HCT116 (cell line): Measurements from ENCODE around the gene TET3. TPM values are rescaled to one million over a fixed set of nuclear protein-coding genes. Genes with fewer than 3 reads are reported as not detected.

Source experiments
- ATAC-seq: fragments of 200-7000 bp; cut with Tn5 transposase; 2 replicates; pipeline ENCODE4 v1.9.1; 2020; ENCODE audit warnings: mild to moderate bottlenecking, moderate library complexity
- BruUV-seq: library from RNA; stranded (reverse); fragments of 400-500 nt; replicated peaks from 2 replicates; lab custom pipeline; 2021; lab: Mats Ljungman, UMichigan
- CTCF ChIA-PET: fragments of 300-600 bp; sonication (Branson Sonifier 250); formaldehyde crosslinking; loops from one replicate; lab custom pipeline; 2021; ENCODE audit warnings: antibody characterized with exemption; lab: Charles Lee
- POLR2A ChIA-PET: fragments of 300-600, 350-600 bp; sonication (Branson Sonifier 250); formaldehyde crosslinking; loops from one replicate; lab custom pipeline; 2021; ENCODE audit warnings: antibody characterized with exemption; lab: Charles Lee
- RAD21 ChIA-PET, 2 experiments: fragments of 300-600 bp; sonication (Branson Sonifier 250); formaldehyde crosslinking; loops; one replicate each; lab custom pipeline; 2023; ENCODE audit warnings: low total read pairs in 2 of 2; ENCODE audit not compliant: uncharacterized antibody in 2 of 2, unreplicated experiment in 2 of 2, low non-redundant PET in 1 of 2; lab: Charles Lee
- DNase-seq: peaks from one replicate; pipeline ENCODE4 v3.0.0-alpha.2; 2010; ENCODE audit warnings: low read depth, low spot score
- H2AFZ ChIP-seq: fragments of 200-600 bp; shearing (Covaris generic), sonication (generic); 2 replicates; pipeline ENCODE4 v1.6.1; 2017; ENCODE audit warnings: low read depth, mixed run types, mixed read lengths, antibody characterized with exemption, low read length; ENCODE audit not compliant: poor library complexity, severe bottlenecking
- H3K27ac ChIP-seq: 2 replicates; pipeline ENCODE4 v1.5.1; 2012; ENCODE audit warnings: low read depth, low read length
- H3K27me3 ChIP-seq: fragments of 200-600 bp; sonication (generic); 2 replicates; pipeline ENCODE4 v1.6.1; 2016; ENCODE audit warnings: mixed run types, low read length, mixed read lengths; ENCODE audit not compliant: insufficient read depth
- H3K36me3 ChIP-seq, 2 experiments: fragments of 200-500 bp in 1 of 2; fragments of 200-600 bp in 1 of 2; sonication (Bioruptor generic) in 1 of 2; sonication (generic) in 1 of 2; 2 replicates each; pipeline versions ENCODE4 v1.5.1 to v1.6.1; 2014 to 2016; ENCODE audit warnings: low read length in 2 of 2, inconsistent platforms in 1 of 2, mixed read lengths in 1 of 2, mixed run types in 1 of 2; ENCODE audit not compliant: insufficient read depth in 2 of 2, control insufficient read depth in 1 of 2
- H3K4me1 ChIP-seq, 2 experiments: fragments of 200-600 bp in 1 of 2; sonication (generic) in 1 of 2; 2 replicates each; pipeline versions ENCODE4 v1.5.1 to v1.6.1; 2012 to 2017; ENCODE audit warnings: low read length in 2 of 2, inconsistent platforms in 1 of 2, mild to moderate bottlenecking in 1 of 2, mixed read lengths in 1 of 2, mixed run types in 1 of 2, moderate library complexity in 1 of 2; ENCODE audit not compliant: insufficient read depth in 2 of 2, control insufficient read depth in 1 of 2
- H3K4me2 ChIP-seq: fragments of 200-600 bp; sonication (generic); 2 replicates; pipeline ENCODE4 v1.6.1; 2017; ENCODE audit warnings: mixed run types, low read length, mixed read lengths
- H3K4me3 ChIP-seq, 2 experiments: fragments of 200-600 bp in 1 of 2; sonication (generic) in 1 of 2; replicated peaks in 1 of 2; 2 replicates each; pipeline ENCODE4 v1.5.1; 2011 to 2016; ENCODE audit warnings: low read length in 2 of 2, control low read depth in 1 of 2, low read depth in 1 of 2, mild to moderate bottlenecking in 1 of 2, mixed read lengths in 1 of 2, mixed run types in 1 of 2
- H3K79me2 ChIP-seq: fragments of 200-600 bp; sonication (generic); 2 replicates; pipeline ENCODE4 v1.6.1; 2017; ENCODE audit warnings: mild to moderate bottlenecking, mixed run types, low read length, moderate library complexity, mixed read lengths; ENCODE audit not compliant: insufficient read depth
- H3K9ac ChIP-seq: fragments of 200-600 bp; sonication (generic); 2 replicates; pipeline ENCODE4 v1.6.1; 2016; ENCODE audit warnings: low read length, mixed read lengths
- H3K9me2 ChIP-seq: fragments of 200-600 bp; sonication (generic), shearing (Covaris generic); 2 replicates; pipeline ENCODE4 v1.6.1; 2017; ENCODE audit warnings: mixed run types, mild to moderate bottlenecking, moderate library complexity; ENCODE audit not compliant: insufficient read depth
- H3K9me3 ChIP-seq, 2 experiments: fragments of 200-500 bp in 1 of 2; fragments of 200-600 bp in 1 of 2; sonication (Bioruptor generic) in 1 of 2; sonication (generic) in 1 of 2; 2 replicates each; pipeline ENCODE4 v1.6.1; 2014 to 2017; ENCODE audit warnings: low read length in 2 of 2, mixed read lengths in 2 of 2, inconsistent platforms in 1 of 2, low read depth in 1 of 2, mild to moderate bottlenecking in 1 of 2, mixed run types in 1 of 2, moderate library complexity in 1 of 2; ENCODE audit not compliant: control insufficient read depth in 1 of 2, insufficient read depth in 1 of 2
- H4K20me1 ChIP-seq: fragments of 200-600 bp; sonication (generic), shearing (Covaris generic); 2 replicates; pipeline ENCODE4 v1.6.1; 2017; ENCODE audit warnings: mixed run types, mild to moderate bottlenecking, moderate library complexity; ENCODE audit not compliant: insufficient read depth
- CEBPB ChIP-seq: IDR thresholded peaks from 2 replicates; pipeline ENCODE4 v1.6.1; 2012; ENCODE audit warnings: low read depth
- EGR1 ChIP-seq: IDR thresholded peaks from 2 replicates; pipeline ENCODE4 v1.6.1; 2012; ENCODE audit warnings: low read depth
- ELF1 ChIP-seq: IDR thresholded peaks from 2 replicates; pipeline ENCODE4 v1.6.1; 2012; ENCODE audit warnings: low read depth, borderline replicate concordance
- EZH2 ChIP-seq: fragments of 200-600 bp; sonication (generic); IDR thresholded peaks from 2 replicates; pipeline ENCODE4 v1.6.1; 2017; ENCODE audit warnings: antibody characterized with exemption, mixed run types
- EZH2phosphoT487 ChIP-seq: fragments of 200-600 bp; IDR thresholded peaks from 2 replicates; pipeline ENCODE4 v1.6.1; 2018; ENCODE audit warnings: antibody characterized with exemption, borderline replicate concordance
- JUND ChIP-seq: IDR thresholded peaks from 2 replicates; pipeline ENCODE4 v1.6.1; 2012
- RAD21 ChIP-seq: IDR thresholded peaks from 2 replicates; pipeline ENCODE4 v1.6.1; 2012; ENCODE audit warnings: low read depth, mild to moderate bottlenecking
- YY1 ChIP-seq: IDR thresholded peaks from 2 replicates; pipeline ENCODE4 v1.6.1; 2011; ENCODE audit warnings: low read length, low read depth, moderate library complexity, mild to moderate bottlenecking; ENCODE audit not compliant: insufficient replicate concordance; ENCODE audit errors: extremely low read depth
- ZFX ChIP-seq: fragments of 450-650 bp; IDR thresholded peaks from 2 replicates; pipeline ENCODE4 v1.6.1; 2017
- intact Hi-C: fragments of 100-400 bp; cut with micrococcal nuclease; formaldehyde crosslinking; loops from 2 replicates; pipeline ENCODE4 v1.10.0; 2022
- total RNA-seq: library from RNA; stranded (reverse); gene quantifications from one replicate; pipeline ENCODE4 v1.2.1, GENCODE V29; 2021; ENCODE audit not compliant: unreplicated experiment
- TF ChIP-seq, protein P1 (sequence below): IDR thresholded peaks from 2 replicates; pipeline ENCODE4 v1.6.1; 2012

The TET3 gene
- total RNA-seq, 1 experiment from 2014 or later: 15.4 TPM

DNA sequence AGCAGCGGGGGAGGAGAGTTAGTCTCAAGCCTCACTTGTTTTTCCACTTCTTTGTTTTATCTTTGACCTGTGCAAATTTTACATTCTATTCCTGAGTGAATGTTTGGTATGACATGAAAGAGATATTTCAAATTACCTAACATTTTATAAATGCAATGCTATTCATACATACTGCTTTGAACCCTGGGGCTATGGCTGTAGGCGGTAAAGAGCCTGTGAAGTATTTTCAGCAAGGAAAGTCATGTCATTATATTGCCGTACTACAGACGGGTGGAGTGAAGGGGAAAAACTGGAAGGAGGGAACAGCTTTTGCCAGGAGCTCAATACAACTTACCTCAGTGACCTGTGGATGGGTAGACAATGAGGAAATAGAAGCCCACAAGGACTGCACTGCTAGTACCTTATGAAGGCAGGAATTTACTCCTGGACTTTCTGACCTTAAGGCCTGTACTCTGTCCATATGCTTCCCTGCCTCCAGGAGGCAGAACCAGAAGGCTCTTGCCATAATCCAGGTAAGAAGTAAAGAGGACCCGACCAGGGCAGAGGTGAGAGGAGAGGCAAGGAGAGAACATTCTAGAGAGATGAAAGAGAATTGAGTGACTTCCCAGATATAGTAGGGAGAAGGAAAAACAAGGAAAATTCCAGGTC, 28.4 kb upstream of the TET3 start:
- H3K4me1 ChIP-seq: no peaks in the 10 kb centered on the region
- no peak overlapping the region for H3K4me2 ChIP-seq
- no peaks in the 10 kb centered on the region for H4K20me1 ChIP-seq
- intact Hi-C loops: no loop called here
- no peak for TF ChIP-seq JUND
- 0 out of 2 replicates have a peak, but pooled peaks have one; percentile 7 for TF ChIP-seq RAD21
- no peak for TF ChIP-seq EGR1
- TF ChIP-seq CEBPB: no peak
- no peaks in the 10 kb centered on the region for H3K27me3 ChIP-seq
- no peak overlapping the region for H3K4me3 ChIP-seq
- no peak overlapping the region for H3K9ac ChIP-seq
- H3K9me2 ChIP-seq: no peaks in the 10 kb centered on the region
- no peaks in the 10 kb centered on the region for H3K9me3 ChIP-seq
- ATAC-seq: peak; percentile 27; the same call in 1 of the 2 replicates
- no peak for DNase-seq
- CTCF ChIA-PET: no interaction called here
- BruUV-seq: no TSS peak
- RAD21 ChIA-PET: interaction anchor here in 1 of 2 experiments (0.6 kb wide), 1 partner anchor 10 kb away, joined by 3 read pairs; no protein-coding TSS in a partner anchor
- H3K36me3 ChIP-seq: peaks cover 30 to 38% of the 10 kb centered on the region in 2 experiments; a peak in 3 of 4 replicates
- H3K79me2 ChIP-seq: peaks cover 34% of the 10 kb centered on the region
- POLR2A ChIA-PET: no interaction called here
- no peak overlapping the region for H2AFZ ChIP-seq
- H3K27ac ChIP-seq: no peak overlapping the region

- Histone ChIP-seq H3K27me3 (no peaks in the 10 kb centered on the region), H3K9me2 (no peaks in the 10 kb centered on the region), H3K79me2 (no peaks in the 10 kb centered on the region), H2AFZ (no peak overlapping the region), H3K4me1 (no peaks in the 10 kb centered on the region), H3K27ac (no peak overlapping the region), H3K4me3 (no peak overlapping the region), H4K20me1 (no peaks in the 10 kb centered on the region), H3K36me3 (peaks cover 13 to 17% of the 10 kb centered on the region in 2 experiments; a peak in 2 of 4 replicates), H3K9me3 (no peaks in the 10 kb centered on the region), H3K9ac (no peak overlapping the region), H3K4me2 (no peak overlapping the region)
- no TSS peak for BruUV-seq
- no peak; the same call in 1 of the 2 replicates for ATAC-seq
- DNase-seq: no peak
- POLR2A ChIA-PET: no interaction called here
- CTCF ChIA-PET: interaction anchor here (0.7 kb wide), 1 partner anchor 15 kb away, joined by 3 read pairs; no protein-coding TSS in a partner anchor
- intact Hi-C loops: no loop called here
- TF ChIP-seq EZH2 (no peak), ELF1 (no peak), YY1 (no peak), EZH2phosphoT487 (no peak), ZFX (no peak)
- TF ChIP-seq, protein P1, sequence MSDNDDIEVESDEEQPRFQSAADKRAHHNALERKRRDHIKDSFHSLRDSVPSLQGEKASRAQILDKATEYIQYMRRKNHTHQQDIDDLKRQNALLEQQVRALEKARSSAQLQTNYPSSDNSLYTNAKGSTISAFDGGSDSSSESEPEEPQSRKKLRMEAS: no peak
- RAD21 ChIA-PET: no interaction called here
Observed at GRCh38 chr2:73961274-73961673, 23.4 kb upstream of the TET3 start.
